A549 (cell line): ENCODE measurements around the gene PTPRH. TPM values are rescaled to one million over a fixed set of nuclear protein-coding genes. Genes with fewer than 3 reads are reported as not detected.
"Not testable (repeated sequence)": the region's sequence is repeated elsewhere in the genome, so short reads cannot be mapped to it uniquely, and the experiment has no call there.

Experiments used
- ATAC-seq, 2 experiments: fragments of 200-7000 bp in 1 of 2; fragments of >200 bp in 1 of 2; cut with Nextera tagmentation in 1 of 2; cut with Tn5 transposase in 1 of 2; 3 replicates each; pipeline versions ENCODE4 v1.8.0 to v1.9.1; 2018 to 2020; ENCODE audit warnings: mild to moderate bottlenecking in 1 of 2, moderate library complexity in 1 of 2
- CTCF ChIA-PET: fragments of 300-600 bp; sonication (Branson Sonifier 250); formaldehyde crosslinking; extraction: SDS; loops from one replicate; lab custom pipeline; 2021; ENCODE audit warnings: antibody characterized with exemption, inconsistent platforms; lab: Yijun Ruan, JAX
- POLR2A ChIA-PET: fragments of 350-600 bp; formaldehyde crosslinking; extraction: SDS; loops from one replicate; lab custom pipeline; 2021; ENCODE audit warnings: antibody characterized with exemption, inconsistent platforms; lab: Yijun Ruan, JAX
- DNase-seq, 2 experiments: peaks; one replicate each; pipeline versions ENCODE4 v3.0.0 to v3.0.0-alpha.2; 2011 to 2016; ENCODE audit warnings: low read depth in 1 of 2, low spot score in 1 of 2
- FAIRE-seq: peaks from 2 replicates; lab custom pipeline; 2011; peaks lifted over from hg19 to GRCh38; lab: Jason Lieb, UNC
- H3K27ac ChIP-seq, 2 experiments: fragments of >200 bp; sonication (Bioruptor Twin); formaldehyde crosslinking; 3 replicates each; pipeline ENCODE4 v1.5.1; 2016 to 2017
- H3K4me1 ChIP-seq: fragments of >200 bp; sonication (Bioruptor Twin); formaldehyde crosslinking; 3 replicates; pipeline ENCODE4 v1.6.1; 2016
- H3K4me2 ChIP-seq: fragments of >200 bp; sonication (Bioruptor Twin); formaldehyde crosslinking; 3 replicates; pipeline ENCODE4 v1.6.1; 2016
- H3K4me3 ChIP-seq: fragments of >200 bp; sonication (Bioruptor Twin); formaldehyde crosslinking; 3 replicates; pipeline ENCODE4 v1.5.1; 2016
- H3K9me3 ChIP-seq: fragments of >200 bp; sonication (Bioruptor Twin); formaldehyde crosslinking; 3 replicates; pipeline ENCODE4 v1.6.1; 2016
- BCL3 ChIP-seq: fragments of >200 bp; sonication (Bioruptor Twin); formaldehyde crosslinking; IDR thresholded peaks from 3 replicates; pipeline ENCODE4 v1.6.1; 2016
- CHD4 ChIP-seq: fragments of 200-600 bp; sonication (generic); IDR thresholded peaks from 2 replicates; pipeline ENCODE4 v1.6.1; 2016; ENCODE audit warnings: antibody characterized with exemption, mild to moderate bottlenecking, borderline replicate concordance
- E2F6 ChIP-seq: IDR thresholded peaks from 2 replicates; pipeline ENCODE4 v1.6.1; 2012; ENCODE audit warnings: low read depth, borderline replicate concordance
- EHF ChIP-seq: fragments of 250-450 bp; sonication (Bioruptor Pico); IDR thresholded peaks from 2 replicates; pipeline ENCODE4 v1.5.0; 2020; ENCODE audit warnings: mild to moderate bottlenecking
- EHMT2 ChIP-seq: fragments of 200-600 bp; sonication (generic); IDR thresholded peaks from 2 replicates; pipeline ENCODE4 v1.6.1; 2016; ENCODE audit warnings: antibody characterized with exemption, low read depth, mild to moderate bottlenecking, moderate library complexity
- ESRRA ChIP-seq: fragments of 150-350 bp; IDR thresholded peaks from 2 replicates; pipeline ENCODE4 v1.6.1; 2014; ENCODE audit warnings: mild to moderate bottlenecking, low read length, borderline replicate concordance
- FOSL2 ChIP-seq, 2 experiments: fragments of 450-650 bp in 1 of 2; fragments of >200 bp in 1 of 2; sonication (Bioruptor Twin) in 1 of 2; formaldehyde crosslinking; IDR thresholded peaks; 2 replicates each; pipeline versions ENCODE4 v1.5.0 to v1.6.1; 2016 to 2020; ENCODE audit warnings: mild to moderate bottlenecking in 1 of 2, moderate library complexity in 1 of 2
- GATA3 ChIP-seq: IDR thresholded peaks from 2 replicates; pipeline ENCODE4 v1.6.1; 2012; ENCODE audit warnings: borderline replicate concordance
- JUN ChIP-seq, 2 experiments: fragments of >200 bp; sonication (Bioruptor Twin); formaldehyde crosslinking; IDR thresholded peaks; 2 replicates in 1 of 2; 3 replicates in 1 of 2; pipeline ENCODE4 v1.6.1; 2016 to 2017
- JUNB ChIP-seq: fragments of >200 bp; sonication (Bioruptor Twin); formaldehyde crosslinking; IDR thresholded peaks from 2 replicates; pipeline ENCODE4 v1.6.1; 2016
- KDM5A ChIP-seq: fragments of 200-600 bp; sonication (generic); IDR thresholded peaks from 2 replicates; pipeline ENCODE4 v1.6.1; 2016; ENCODE audit warnings: antibody characterized with exemption, mild to moderate bottlenecking
- MAX ChIP-seq: IDR thresholded peaks from 2 replicates; pipeline ENCODE4 v1.6.1; 2012
- MYC ChIP-seq: IDR thresholded peaks from 2 replicates; pipeline ENCODE4 v1.6.1; 2012; ENCODE audit warnings: mild to moderate bottlenecking, inconsistent platforms, low read length, improper control_type of control experiment, borderline replicate concordance
- NR3C1 ChIP-seq: fragments of >200 bp; sonication (Bioruptor Twin); formaldehyde crosslinking; IDR thresholded peaks from 3 replicates; pipeline ENCODE4 v1.6.1; 2017
- PHF8 ChIP-seq: fragments of 200-600 bp; sonication (generic); IDR thresholded peaks from 2 replicates; pipeline ENCODE4 v1.6.1; 2016; ENCODE audit warnings: low read depth, mild to moderate bottlenecking, antibody characterized with exemption, moderate library complexity, borderline replicate concordance
- SMC3 ChIP-seq: fragments of >200 bp; sonication (Bioruptor Twin); formaldehyde crosslinking; IDR thresholded peaks from 3 replicates; pipeline ENCODE4 v1.6.1; 2018; ENCODE audit warnings: inconsistent platforms
- ZC3H11A ChIP-seq: fragments of 450-650 bp; IDR thresholded peaks from 2 replicates; pipeline ENCODE4 v1.6.1; 2014; ENCODE audit warnings: antibody characterized with exemption, mild to moderate bottlenecking
- WGBS: methylation state at CpG from one replicate; pipeline ENCODE4 v1.1.6; 2017; ENCODE audit errors: missing lambda C conversion rate; 5-methylcytosine and 5-hydroxymethylcytosine counted together
- polyA plus RNA-seq, 4 experiments: library from polyadenylated mRNA; depleted of rRNA in 3 of 4; stranded (reverse); fragments of >200 nt; fragmentation: RNase III in 1 of 4; extraction: RNeasy Plus Mini Kit Qiagen cat#74134 plus additional on column Dnase treatment in 1 of 4; gene quantifications; 2 replicates in 3 of 4; 3 replicates in 1 of 4; pipeline ENCODE4 v1.2.3, GENCODE V29; 2011 to 2017

PTPRH gene
- polyA plus RNA-seq, 2 of the 4 experiments (the other 2 are of a cell fraction), result 1.6 to 4.2 TPM

GRCh38 chr19:55173186-55173713 is 36.1 kb downstream of the PTPRH start:
- peak overlapping the region; percentile 82 for H3K4me2 ChIP-seq
- ChIA-PET CTCF (interaction anchor here (0.9 to 10.0 kb wide), 12 partner anchors 7 to 295 kb away, joined by 3 to 64 read pairs (median 4); partner anchors contain the start of gene DNAAF3), POLR2A (interaction anchor here (0.6 to 0.8 kb wide), 3 partner anchors 13 to 86 kb away, joined by 3 to 6 read pairs (median 4); partner anchors contain the start of gene PPP6R1)
- peaks cover 11% of the 10 kb centered on the region for H3K4me1 ChIP-seq
- FAIRE-seq (no peak), ATAC-seq (peak; percentile 35 to 50), DNase-seq (no peak)
- 2% methylated on average over 31 of the region's 32 CpGs for WGBS
- peak overlapping the region; percentile 74 to 93 for H3K27ac ChIP-seq
- H3K4me3 ChIP-seq, result peak overlapping the region; percentile 54
- H3K9me3 ChIP-seq, result no peaks in the 10 kb centered on the region
- TF ChIP-seq PHF8 (0 out of 2 replicates have a peak, but pooled peaks have one; percentile 25), EHMT2 (no peak)
- TF ChIP-seq, all 56 proteins: peak for 1

DNA sequence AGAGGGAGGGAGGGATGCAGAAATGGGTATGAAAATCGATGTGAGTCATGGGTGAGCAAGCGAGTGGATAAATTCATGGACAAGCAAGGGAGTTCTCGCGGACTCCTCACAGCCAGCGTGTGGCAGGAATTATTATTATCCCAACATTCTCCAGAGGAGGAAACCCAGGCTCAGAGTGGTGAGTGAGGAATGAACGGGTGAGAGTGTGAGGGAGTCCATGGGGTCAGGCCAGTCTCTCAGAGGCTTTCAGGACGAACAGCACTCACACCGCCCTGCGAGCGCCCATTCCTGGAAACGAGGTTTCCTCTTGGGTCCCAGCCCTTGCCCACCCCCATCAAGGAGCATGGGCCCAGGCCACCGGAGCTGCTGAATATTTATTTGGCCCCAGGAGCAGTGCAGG is 36.6 kb downstream of the PTPRH start:
- ATAC-seq (peak in 1 of 2 experiments; percentile 3; a peak in 2 of 6 replicates), DNase-seq (peak in 1 of 2 experiments; percentile 46), FAIRE-seq (no peak)
- Histone ChIP-seq H3K4me3 (peak overlapping the region; percentile 54), H3K9me3 (no peaks in the 10 kb centered on the region), H3K4me2 (peak overlapping the region; percentile 82), H3K4me1 (peaks cover 11% of the 10 kb centered on the region), H3K27ac (peak overlapping the region; percentile 74 to 93; a peak in 5 of 6 replicates)
- POLR2A ChIA-PET, result no interaction called here
- 46% methylated on average over 12 of the region's 12 CpGs for WGBS
- TF ChIP-seq FOSL2 (IDR thresholded peaks at IDR 0.05) (no peak), FOSL2 (CRISPR knock-in tag; IDR thresholded peaks at IDR 0.05) (peak; percentile 60), NR3C1 (no peak), ESRRA (no peak), E2F6 (no peak), JUNB (no peak)
- TF ChIP-seq, all 56 proteins: peak for 1
- CTCF ChIA-PET, result interaction anchor here (0.9 to 4.0 kb wide), 6 partner anchors 13 to 222 kb away, joined by 3 to 40 read pairs (median 3); no protein-coding TSS in a partner anchor

- 80% methylated on average over 9 of the region's 9 CpGs for WGBS
- POLR2A ChIA-PET, H3K9me3 ChIP-seq, DNase-seq, H3K4me3 ChIP-seq, FAIRE-seq, ATAC-seq: not testable (repeated sequence)
- Histone ChIP-seq H3K4me1 (peaks cover 15% of the 10 kb centered on the region), H3K4me2 (peak overlapping the region; percentile 82; the same call in 2 of the 3 replicates), H3K27ac (peak overlapping the region in 1 of 2 experiments; percentile 93; a peak in 2 of 6 replicates)
- CTCF ChIA-PET, result interaction anchor here (1.3 to 6.5 kb wide), 3 partner anchors 13 to 119 kb away, joined by 3 to 53 read pairs (median 3); partner anchors contain the start of gene TNNI3
Observed at GRCh38 chr19:55172318-55172717, 37.0 kb downstream of the PTPRH start.

- no peak for FAIRE-seq
Observed at GRCh38 chr19:55171440-55171839, 37.9 kb downstream of the PTPRH start.

More at GRCh38 chr19:55171440-55171839, 37.9 kb downstream of the PTPRH start:
- no peak overlapping the region for H3K4me2 ChIP-seq
- 78% methylated on average over 5 of the region's 5 CpGs for WGBS
- ChIA-PET POLR2A (no interaction called here), CTCF (interaction anchor here (0.6 to 6.5 kb wide), 7 partner anchors 9 to 296 kb away, joined by 3 to 53 read pairs (median 3); partner anchors contain the start of gene TNNI3)
- DNase-seq, result no peak
- H3K9me3 ChIP-seq, result no peaks in the 10 kb centered on the region
- no peak overlapping the region for H3K27ac ChIP-seq
- no peak overlapping the region for H3K4me3 ChIP-seq
- TF ChIP-seq MAX, result no peak
- TF ChIP-seq ZC3H11A, result no peak
- TF ChIP-seq BCL3, result no peak
- no peak for TF ChIP-seq SMC3
- TF ChIP-seq EHF (CRISPR knock-in tag), result no peak
- no peak for TF ChIP-seq JUN (IDR thresholded peaks at IDR 0.05)
- TF ChIP-seq KDM5A, result no peak
- no peak for TF ChIP-seq CHD4
- TF ChIP-seq ESRRA, result no peak
- no peak for TF ChIP-seq E2F6
- TF ChIP-seq MYC, result no peak
- TF ChIP-seq EHMT2, result no peak
- TF ChIP-seq GATA3, result no peak
- TF ChIP-seq, all 56 proteins: peak for 0
- ATAC-seq, result no peak
- H3K4me1 ChIP-seq, result peaks cover 15% of the 10 kb centered on the region
